IMR-90 (cell line): ENCODE data around the gene HEATR5A. TPM values are rescaled to one million over a fixed set of nuclear protein-coding genes. Genes with fewer than 3 reads are reported as not detected.

Experiments used
- ATAC-seq: fragments of 200-7000 bp; cut with Tn5 transposase; 2 replicates; pipeline ENCODE4 v1.9.1; 2020; ENCODE audit warnings: low read depth, mild to moderate bottlenecking, moderate library complexity
- BruUV-seq: library from RNA; stranded (reverse); fragments of 400-500 nt; replicated peaks from 2 replicates; lab custom pipeline; 2021; lab: Mats Ljungman, UMichigan
- CTCF ChIA-PET: fragments of 300-600 bp; formaldehyde crosslinking; extraction: SDS; loops from one replicate; lab custom pipeline; 2021; ENCODE audit warnings: antibody characterized with exemption; lab: Yijun Ruan, JAX
- POLR2A ChIA-PET: fragments of 300-600 bp; sonication (Branson Sonifier 250); formaldehyde crosslinking; loops from one replicate; lab custom pipeline; 2022; ENCODE audit warnings: antibody characterized with exemption; ENCODE audit not compliant: unreplicated experiment; lab: Charles Lee
- DNase-seq: peaks from one replicate; pipeline ENCODE4 v3.0.0; 2013
- H2AFZ ChIP-seq: replicated peaks from 2 replicates; pipeline ENCODE3; 2013; ENCODE audit warnings: low read length, mild to moderate bottlenecking; ENCODE audit not compliant: poor library complexity
- H2AK5ac ChIP-seq: 2 replicates; pipeline ENCODE4 v1.6.1; 2013; ENCODE audit warnings: low read depth, low read length, inconsistent platforms
- H2AK9ac ChIP-seq: replicated peaks from 2 replicates; pipeline ENCODE3; 2013; ENCODE audit warnings: mild to moderate bottlenecking, low read depth, low read length, moderate library complexity; ENCODE audit not compliant: poor library complexity
- H2BK120ac ChIP-seq: 2 replicates; pipeline ENCODE4 v1.6.1; 2013; ENCODE audit warnings: low read depth, low read length, inconsistent platforms
- H2BK15ac ChIP-seq: 3 replicates; pipeline ENCODE4 v1.6.1; 2013; ENCODE audit warnings: low read depth, low read length, inconsistent platforms
- H2BK20ac ChIP-seq: 2 replicates; pipeline ENCODE4 v1.6.1; 2013; ENCODE audit warnings: low read depth, mild to moderate bottlenecking, inconsistent platforms, low read length, moderate library complexity
- H2BK5ac ChIP-seq: 2 replicates; pipeline ENCODE4 v1.6.1; 2013; ENCODE audit warnings: mild to moderate bottlenecking, low read depth, low read length, inconsistent platforms; ENCODE audit not compliant: poor library complexity, severe bottlenecking
- H3K14ac ChIP-seq: replicated peaks from 2 replicates; pipeline ENCODE4 v1.6.1; 2013; ENCODE audit warnings: low read depth, low read length, inconsistent platforms
- H3K18ac ChIP-seq: 2 replicates; pipeline ENCODE4 v1.6.1; 2013; ENCODE audit warnings: low read depth, low read length, control low read depth
- H3K23ac ChIP-seq: 2 replicates; pipeline ENCODE4 v1.6.1; 2013; ENCODE audit warnings: low read depth, low read length, inconsistent platforms
- H3K27ac ChIP-seq: 2 replicates; pipeline ENCODE4 v1.5.1; 2013; ENCODE audit warnings: mild to moderate bottlenecking, control low read depth, low read length; ENCODE audit not compliant: insufficient read depth
- H3K27me3 ChIP-seq: 2 replicates; pipeline ENCODE4 v1.6.1; 2013; ENCODE audit warnings: low read length; ENCODE audit not compliant: control insufficient read depth, insufficient read depth
- H3K36me3 ChIP-seq: 2 replicates; pipeline ENCODE4 v1.6.1; 2013; ENCODE audit warnings: low read length, mixed read lengths; ENCODE audit not compliant: control insufficient read depth, insufficient read depth
- H3K4ac ChIP-seq: 2 replicates; pipeline ENCODE4 v1.6.1; 2013; ENCODE audit warnings: low read depth, low read length, inconsistent platforms
- H3K4me1 ChIP-seq: 2 replicates; pipeline ENCODE4 v1.6.1; 2013; ENCODE audit warnings: low read length, mixed read lengths; ENCODE audit not compliant: control insufficient read depth, insufficient read depth
- H3K4me2 ChIP-seq: 2 replicates; pipeline ENCODE4 v1.6.1; 2013; ENCODE audit warnings: low read depth, mild to moderate bottlenecking, control low read depth, low read length, moderate library complexity
- H3K4me3 ChIP-seq: 2 replicates; pipeline ENCODE4 v1.5.1; 2013; ENCODE audit warnings: low read depth, mild to moderate bottlenecking, control low read depth, low read length, moderate library complexity; ENCODE audit not compliant: insufficient read depth
- H3K56ac ChIP-seq: 2 replicates; pipeline ENCODE4 v1.6.1; 2013; ENCODE audit warnings: low read length, inconsistent platforms; ENCODE audit not compliant: insufficient read depth; ENCODE audit errors: extremely low read depth
- H3K79me1 ChIP-seq, 2 experiments: 2 replicates each; pipeline ENCODE4 v1.6.1; 2013; ENCODE audit warnings: low read length in 2 of 2, inconsistent platforms in 1 of 2, low read depth in 1 of 2
- H3K9ac ChIP-seq: 2 replicates; pipeline ENCODE4 v1.6.1; 2013; ENCODE audit warnings: low read depth, low read length, control low read depth
- H3K9me1 ChIP-seq: 2 replicates; pipeline ENCODE4 v1.6.1; 2013; ENCODE audit warnings: low read length, inconsistent platforms; ENCODE audit not compliant: insufficient read depth
- H3K9me3 ChIP-seq: 2 replicates; pipeline ENCODE4 v1.6.1; 2013; ENCODE audit warnings: low read length; ENCODE audit not compliant: control insufficient read depth, insufficient read depth
- H4K20me1 ChIP-seq: 2 replicates; pipeline ENCODE4 v1.6.1; 2013; ENCODE audit warnings: low read length, inconsistent platforms; ENCODE audit not compliant: insufficient read depth
- H4K5ac ChIP-seq: 2 replicates; pipeline ENCODE4 v1.6.1; 2013; ENCODE audit warnings: mild to moderate bottlenecking, low read depth, low read length, control low read depth
- H4K8ac ChIP-seq, 2 experiments: 2 replicates each; pipeline ENCODE4 v1.6.1; 2013; ENCODE audit warnings: low read depth in 2 of 2, low read length in 2 of 2, control low read depth in 1 of 2, inconsistent platforms in 1 of 2
- H4K91ac ChIP-seq: 2 replicates; pipeline ENCODE4 v1.6.1; 2013; ENCODE audit warnings: low read depth, low read length, inconsistent platforms; ENCODE audit not compliant: insufficient read depth
- BHLHE40 ChIP-seq: fragments of 150-350 bp; IDR thresholded peaks from 2 replicates; pipeline ENCODE4 v1.6.1; 2016; ENCODE audit warnings: mild to moderate bottlenecking, low read depth, low read length
- CEBPB ChIP-seq: IDR thresholded peaks from 2 replicates; pipeline ENCODE4 v1.6.1; 2012; ENCODE audit warnings: low read depth, low read length, improper control_type of control experiment
- CHD1 ChIP-seq: IDR thresholded peaks from 2 replicates; pipeline ENCODE4 v1.6.1; 2012; ENCODE audit warnings: low read depth, low read length, improper control_type of control experiment
- ELK1 ChIP-seq: fragments of 150-350 bp; IDR thresholded peaks from 2 replicates; pipeline ENCODE4 v1.6.1; 2016; ENCODE audit warnings: low read depth, mild to moderate bottlenecking, low read length, moderate library complexity, borderline replicate concordance
- FOS ChIP-seq: fragments of 150-350 bp; IDR thresholded peaks from 2 replicates; pipeline ENCODE4 v1.6.1; 2016; ENCODE audit warnings: low read depth, low read length
- MAZ ChIP-seq: IDR thresholded peaks from 2 replicates; pipeline ENCODE4 v1.6.1; 2012; ENCODE audit warnings: low read depth, mild to moderate bottlenecking, low read length, improper control_type of control experiment, moderate library complexity, borderline replicate concordance
- MXI1 ChIP-seq: IDR thresholded peaks from 2 replicates; pipeline ENCODE4 v1.6.1; 2012; ENCODE audit warnings: low read depth, mild to moderate bottlenecking, low read length, moderate library complexity, borderline replicate concordance
- POLR2A ChIP-seq: IDR thresholded peaks from 2 replicates; pipeline ENCODE4 v1.6.1; 2012; ENCODE audit warnings: mild to moderate bottlenecking, low read depth, low read length
- RAD21 ChIP-seq: IDR thresholded peaks from 2 replicates; pipeline ENCODE4 v1.6.1; 2012; ENCODE audit warnings: low read length, improper control_type of control experiment
- RCOR1 ChIP-seq: IDR thresholded peaks from 2 replicates; pipeline ENCODE4 v1.6.1; 2012; ENCODE audit warnings: mild to moderate bottlenecking, low read length, improper control_type of control experiment; ENCODE audit not compliant: insufficient replicate concordance
- RFX5 ChIP-seq: IDR thresholded peaks from 2 replicates; pipeline ENCODE4 v1.8.0; 2012; ENCODE audit warnings: low read depth, mild to moderate bottlenecking, low read length, moderate library complexity
- SMC3 ChIP-seq: fragments of 150-350 bp; IDR thresholded peaks from 2 replicates; pipeline ENCODE4 v1.6.1; 2016; ENCODE audit warnings: low read depth, mild to moderate bottlenecking, antibody characterized with exemption, low read length, moderate library complexity
- USF2 ChIP-seq: fragments of 150-350 bp; IDR thresholded peaks from 2 replicates; pipeline ENCODE4 v1.6.1; 2017; ENCODE audit warnings: mild to moderate bottlenecking, antibody characterized with exemption, low read length, low read depth
- WGBS, 2 experiments: methylation state at CpG; one replicate each; pipeline versions ENCODE4 v1.1.5 to v1.1.7; 2013; ENCODE audit warnings: missing lambda C conversion rate in 2 of 2; ENCODE audit not compliant: insufficient read length in 1 of 2; ENCODE audit errors: extremely low coverage in 2 of 2; 5-methylcytosine and 5-hydroxymethylcytosine counted together
- dilution Hi-C: fragments of 300-500 bp; cut with HindIII; formaldehyde crosslinking; loops from one replicate; pipeline ENCODE4 v1.14.3; 2018; ENCODE audit warnings: low sequenced_read_pairs; ENCODE audit not compliant: unreplicated experiment
- in situ Hi-C: fragments of 300-500 bp; cut with MboI; formaldehyde crosslinking; loops from 3 replicates; pipeline ENCODE4 v1.14.3; 2019; ENCODE audit warnings: low sequenced_read_pairs, inconsistent platforms, mixed read lengths
- intact Hi-C: fragments of 100-400 bp; cut with micrococcal nuclease; formaldehyde crosslinking; loops from 2 replicates; pipeline ENCODE4 v1.10.0; 2022
- polyA plus RNA-seq, 3 experiments: library from polyadenylated mRNA; depleted of rRNA; stranded (reverse); fragments of >200 nt; gene quantifications; 2 replicates each; pipeline ENCODE4 v1.2.3, GENCODE V29; 2012; ENCODE audit warnings: low replicate concordance in 1 of 3
- total RNA-seq: library from RNA; depleted of rRNA; stranded (reverse); fragments of >200 nt; gene quantifications from 2 replicates; pipeline ENCODE4 v1.2.3, GENCODE V29; 2012
- TF ChIP-seq, protein P1 (sequence below): conservative IDR thresholded peaks from 2 replicates; pipeline ENCODE4 v1.5.1; 2012; ENCODE audit warnings: mild to moderate bottlenecking, low read depth, low read length, improper control_type of control experiment

Gene HEATR5A
- total and polyA plus RNA-seq, 2 of the 4 experiments (the other 2 are of a cell fraction), result 14.0 to 48.9 TPM

- no TSS peak for BruUV-seq
- Histone ChIP-seq H3K14ac (no peak overlapping the region), H3K56ac (no peak overlapping the region), H3K27ac (no peak overlapping the region), H4K8ac (no peak overlapping the region), H4K20me1 (no peaks in the 10 kb centered on the region), H2AK5ac (no peak overlapping the region), H3K4me1 (peaks cover 2% of the 10 kb centered on the region; the same call in 1 of the 2 replicates), H3K23ac (no peak overlapping the region), H3K9me3 (no peaks in the 10 kb centered on the region), H3K4ac (no peak overlapping the region), H3K4me3 (no peak overlapping the region), H2BK5ac (no peak overlapping the region), H2BK120ac (no peak overlapping the region), H3K9ac (no peak overlapping the region), H2BK20ac (no peak overlapping the region), H2AK9ac (no peak overlapping the region), H4K91ac (no peak overlapping the region), H3K27me3 (no peaks in the 10 kb centered on the region), H3K18ac (no peak overlapping the region), H2AFZ (no peak overlapping the region), H4K5ac (no peak overlapping the region), H2BK15ac (no peak overlapping the region), H3K4me2 (no peak overlapping the region), H3K36me3 (peaks cover 4% of the 10 kb centered on the region; the same call in 1 of the 2 replicates), H3K79me1 (no peaks in the 10 kb centered on the region), H3K9me1 (no peaks in the 10 kb centered on the region; the same call in 1 of the 2 replicates)
- intact Hi-C loops (no loop called here), dilution Hi-C loops (no loop called here), in situ Hi-C loops (no loop called here)
- ChIA-PET POLR2A (no interaction called here), CTCF (no interaction called here)
- DNase-seq (no peak), ATAC-seq (no peak)
- no peak for TF ChIP-seq MXI1
- TF ChIP-seq RCOR1, result no peak
- TF ChIP-seq POLR2A, result no peak
- TF ChIP-seq SMC3, result no peak
- no peak for TF ChIP-seq MAZ
- TF ChIP-seq RFX5, result no peak
- no peak for TF ChIP-seq USF2
- TF ChIP-seq, protein P1, sequence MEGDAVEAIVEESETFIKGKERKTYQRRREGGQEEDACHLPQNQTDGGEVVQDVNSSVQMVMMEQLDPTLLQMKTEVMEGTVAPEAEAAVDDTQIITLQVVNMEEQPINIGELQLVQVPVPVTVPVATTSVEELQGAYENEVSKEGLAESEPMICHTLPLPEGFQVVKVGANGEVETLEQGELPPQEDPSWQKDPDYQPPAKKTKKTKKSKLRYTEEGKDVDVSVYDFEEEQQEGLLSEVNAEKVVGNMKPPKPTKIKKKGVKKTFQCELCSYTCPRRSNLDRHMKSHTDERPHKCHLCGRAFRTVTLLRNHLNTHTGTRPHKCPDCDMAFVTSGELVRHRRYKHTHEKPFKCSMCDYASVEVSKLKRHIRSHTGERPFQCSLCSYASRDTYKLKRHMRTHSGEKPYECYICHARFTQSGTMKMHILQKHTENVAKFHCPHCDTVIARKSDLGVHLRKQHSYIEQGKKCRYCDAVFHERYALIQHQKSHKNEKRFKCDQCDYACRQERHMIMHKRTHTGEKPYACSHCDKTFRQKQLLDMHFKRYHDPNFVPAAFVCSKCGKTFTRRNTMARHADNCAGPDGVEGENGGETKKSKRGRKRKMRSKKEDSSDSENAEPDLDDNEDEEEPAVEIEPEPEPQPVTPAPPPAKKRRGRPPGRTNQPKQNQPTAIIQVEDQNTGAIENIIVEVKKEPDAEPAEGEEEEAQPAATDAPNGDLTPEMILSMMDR, result no peak
- TF ChIP-seq BHLHE40, result no peak
- no peak for TF ChIP-seq CEBPB
- TF ChIP-seq CHD1, result no peak
- no peak for TF ChIP-seq ELK1
- TF ChIP-seq FOS, result no peak
- TF ChIP-seq RAD21, result no peak
- no CpG with 5 or more reads among the region's 1 CpG for whole genome bisulfite sequencing, 2 experiments
Observed at GRCh38 chr14:31445703-31446102, 25.4 kb upstream of the HEATR5A start.
